ENCODE data around the gene BDKRB1. TPM values are rescaled to one million over a fixed set of nuclear protein-coding genes. Genes with fewer than 3 reads are reported as not detected.

The BDKRB1 gene
- total and polyA plus RNA-seq, 9 of the 15 experiments (the other 6 are each of a cell fraction or from before 2014, with no cell fraction given), result 0.06 to 0.23 (median 0.09) TPM; not detected in 1

- TF ChIP-seq POLR2H (tag; IDR thresholded peaks at IDR 0.05; ENCODE audit: low read depth) (no peak), DMBX1 (CRISPR knock-in tag; IDR thresholded peaks at IDR 0.05; ENCODE audit: borderline replicate concordance) (no peak)
These were observed 30.2 kb downstream of the BDKRB1 start (continued) for GRCh38 chr14:96286251-96286650.

GRCh38 chr14:96287856-96288255 lies 31.8 kb downstream of the BDKRB1 start:
- H3K4me1 ChIP-seq (replicated peaks in 1 of 2; ENCODE audit: control insufficient read depth in 2 of 2, insufficient read depth in 2 of 2, low read length in 2 of 2), result no peaks in the 10 kb centered on the region
- no peak overlapping the region for H3K27ac ChIP-seq (ENCODE audit: extremely low read depth, low read depth, low read length)
- H3K4me3 ChIP-seq, result no peak overlapping the region
- ChIA-PET POLR2A (no interaction called here), CTCF (ENCODE audit: low intra/inter-chr PET ratio) (no interaction called here)
- H3K79me2 ChIP-seq (ENCODE audit: control insufficient read depth, insufficient read depth, low read length), result no peaks in the 10 kb centered on the region
- ATAC-seq (no peak), DNase-seq (ENCODE audit: extremely low read depth in 1 of 4, low spot score in 3 of 4) (no peak), FAIRE-seq (no peak)
- no peaks in the 10 kb centered on the region for H3K9me3 ChIP-seq (replicated peaks; ENCODE audit: control insufficient read depth, insufficient read depth, low read depth, low read length)
- no TSS peak for BruUV-seq (replicated peaks)
- H3K9ac ChIP-seq (ENCODE audit: insufficient read depth in 1 of 2, low read depth in 2 of 2, low read length in 2 of 2), result no peak overlapping the region
- no peaks in the 10 kb centered on the region for H4K20me1 ChIP-seq (replicated peaks; ENCODE audit: control insufficient read depth, insufficient read depth, low read length)
- H3K9me1 ChIP-seq (ENCODE audit: control insufficient read depth, insufficient read depth, low read length), result no peaks in the 10 kb centered on the region
- H3K27me3 ChIP-seq (ENCODE audit: control insufficient read depth in 2 of 2, insufficient read depth in 2 of 2, low read length in 2 of 2), result no peaks in the 10 kb centered on the region
- intact Hi-C loops (cut with micrococcal nuclease) (no loop called here), in situ Hi-C loops (cut with MboI) (no loop called here)
- peaks cover 31% of the 10 kb centered on the region; the same call in 2 of the 3 replicates for H3K36me3 ChIP-seq (ENCODE audit: control insufficient read depth, insufficient read depth, low read length)
- WGBS (ENCODE audit: insufficient coverage, low coverage, missing lambda C conversion rate), result 78% methylated on average over 1 of the region's 1 CpG
- H3K4me2 ChIP-seq (ENCODE audit: insufficient read depth, low read length), result no peak overlapping the region
- H2AFZ ChIP-seq (ENCODE audit: low read depth, low read length), result no peak overlapping the region
- TF ChIP-seq NFYB (IDR thresholded peaks at IDR 0.05; ENCODE audit: extremely low read depth, insufficient read length), result no peak
- no peak for TF ChIP-seq ZNF253 (CRISPR knock-in tag; conservative IDR thresholded peaks at IDR 0.05)
- TF ChIP-seq MLX (CRISPR knock-in tag; conservative IDR thresholded peaks at IDR 0.05), result no peak
- no peak for TF ChIP-seq ZNF175 (CRISPR knock-in tag; IDR thresholded peaks at IDR 0.05; ENCODE audit: low read depth)
- TF ChIP-seq TSC22D4 (tag; IDR thresholded peaks at IDR 0.05), result no peak
- TF ChIP-seq EP400 (IDR thresholded peaks at IDR 0.05), result no peak
- TF ChIP-seq ELK1 (CRISPR knock-in tag; IDR thresholded peaks at IDR 0.05), result no peak
- no peak for TF ChIP-seq POLR2AphosphoS5 (IDR thresholded peaks at IDR 0.05; ENCODE audit: control insufficient read depth, insufficient read depth, low read depth, low read length)
- no peak for TF ChIP-seq ZNF41 (CRISPR knock-in tag; conservative IDR thresholded peaks at IDR 0.05)
- no peak for TF ChIP-seq BACH1 (tag; IDR thresholded peaks at IDR 0.05)
- TF ChIP-seq POLR3A (IDR thresholded peaks at IDR 0.05; ENCODE audit: borderline replicate concordance, extremely low read depth, insufficient read depth, insufficient read length), result no peak
